ENCODE results near the gene MSH3. TPM values are rescaled to one million over a fixed set of nuclear protein-coding genes. Genes with fewer than 3 reads are reported as not detected.

Gene MSH3
- total RNA-seq, 4 donors from 2014 or later = 14.5 to 27.2 (median 21.5) TPM

DNA sequence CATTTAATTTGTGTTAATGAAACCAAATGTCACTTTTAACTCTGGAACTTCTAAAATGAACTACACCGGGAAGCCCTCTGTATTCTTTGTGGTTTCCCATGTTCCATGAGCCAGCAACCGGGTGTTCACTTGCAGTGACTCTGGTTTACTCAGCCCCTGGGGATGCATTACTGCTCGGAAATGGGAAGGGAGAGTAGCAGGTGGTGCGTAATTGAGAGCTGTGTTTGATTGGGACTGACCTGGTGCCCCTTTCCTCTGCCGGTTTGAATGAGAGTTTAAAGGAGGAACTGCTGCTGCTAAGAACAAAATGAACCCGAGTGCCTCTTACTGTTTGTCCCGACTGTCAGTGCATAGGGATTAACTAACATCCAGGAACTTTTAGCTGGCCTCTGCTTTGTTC lies 100.4 kb downstream of the MSH3 start:
- no peaks in the 10 kb centered on the region for H3K4me1 ChIP-seq
- H3K27me3 ChIP-seq = no peaks in the 10 kb centered on the region
- TF ChIP-seq CTCF (IDR thresholded peaks at IDR 0.05) = no peak
- no peak for TF ChIP-seq POLR2A (IDR thresholded peaks at IDR 0.05)
- H3K9me3 ChIP-seq = no peaks in the 10 kb centered on the region
- no peaks in the 10 kb centered on the region for H3K36me3 ChIP-seq
- H3K4me3 ChIP-seq = no peak overlapping the region
- peak in 2 of 3 donors; percentile 27 to 66 for DNase-seq
- peak overlapping the region; percentile 26 to 45 (median 28) for H3K27ac ChIP-seq

DNA sequence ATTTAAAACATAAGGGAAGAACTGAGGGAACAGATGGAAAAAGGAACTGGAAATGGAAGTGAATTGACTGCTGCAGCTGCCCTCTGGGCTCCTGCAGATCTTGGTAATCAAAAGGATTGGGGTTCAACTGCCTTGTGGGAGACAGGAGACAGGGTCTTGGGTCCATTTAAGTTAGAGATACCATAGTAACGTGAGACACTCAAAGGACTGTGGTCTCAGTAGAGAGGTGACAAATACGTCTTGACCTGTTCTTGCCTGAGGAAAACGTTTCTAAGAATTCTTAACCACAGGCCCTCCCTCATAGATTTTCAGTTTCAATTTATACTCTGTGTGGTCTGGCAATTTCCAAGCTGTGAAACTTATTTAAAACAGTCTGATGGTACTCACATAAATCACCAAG lies 101.2 kb downstream of the MSH3 start:
- Histone ChIP-seq H3K36me3 (no peaks in the 10 kb centered on the region), H3K4me1 (no peaks in the 10 kb centered on the region), H3K9me3 (no peaks in the 10 kb centered on the region), H3K4me3 (no peak overlapping the region), H3K27me3 (no peaks in the 10 kb centered on the region), H3K27ac (peak overlapping the region; percentile 26 to 45 (median 28))
- TF ChIP-seq CTCF (IDR thresholded peaks at IDR 0.05) (no peak), POLR2A (IDR thresholded peaks at IDR 0.05) (no peak)
- no peak for DNase-seq

GRCh38 chr5:80756292-80756691 lies 101.8 kb downstream of the MSH3 start:
- H3K4me1 ChIP-seq = no peaks in the 10 kb centered on the region
- H3K27ac ChIP-seq = peak overlapping the region in 3 of 4 donors; percentile 5 to 55 (median 33)
- TF ChIP-seq CTCF (IDR thresholded peaks at IDR 0.05) = no peak
- TF ChIP-seq POLR2A (IDR thresholded peaks at IDR 0.05) = no peak

GRCh38 chr5:80757290-80757689 lies 102.8 kb downstream of the MSH3 start:
- peak overlapping the region in 1 of 4 donors; percentile 55 for H3K27ac ChIP-seq

More at GRCh38 chr5:80756292-80756691, 101.8 kb downstream of the MSH3 start:
- Histone ChIP-seq H3K9me3 (no peaks in the 10 kb centered on the region), H3K36me3 (peaks cover 0 to 5% (median 0%) of the 10 kb centered on the region in 3 donors), H3K27me3 (no peaks in the 10 kb centered on the region), H3K4me3 (no peak overlapping the region)
- no peak for DNase-seq

GRCh38 chr5:80759866-80760577 lies 105.6 kb downstream of the MSH3 start:
- peak overlapping the region in 1 of 4 donors; percentile 34 for H3K27ac ChIP-seq
- peaks cover 0 to 6% (median 0%) of the 10 kb centered on the region in 3 donors for H3K36me3 ChIP-seq
- no peaks in the 10 kb centered on the region for H3K27me3 ChIP-seq
- no peaks in the 10 kb centered on the region for H3K4me1 ChIP-seq
- H3K9me3 ChIP-seq = no peaks in the 10 kb centered on the region
- DNase-seq = no peak
- TF ChIP-seq CTCF (IDR thresholded peaks at IDR 0.05) (no peak), POLR2A (IDR thresholded peaks at IDR 0.05) (no peak)
- H3K4me3 ChIP-seq = no peak overlapping the region

More at GRCh38 chr5:80757290-80757689, 102.8 kb downstream of the MSH3 start:
- Histone ChIP-seq H3K4me3 (no peak overlapping the region), H3K36me3 (peaks cover 0 to 6% (median 0%) of the 10 kb centered on the region in 3 donors), H3K9me3 (no peaks in the 10 kb centered on the region), H3K4me1 (no peaks in the 10 kb centered on the region), H3K27me3 (no peaks in the 10 kb centered on the region)
- no peak for DNase-seq
- TF ChIP-seq POLR2A (IDR thresholded peaks at IDR 0.05) (no peak), CTCF (IDR thresholded peaks at IDR 0.05) (no peak)
